RPMI8226 (cell line): ENCODE data around the gene AGFG1.

Experiments
- DNase-seq: peaks from one replicate; pipeline ENCODE4 v3.0.0-alpha.2; 2015

Gene AGFG1

GRCh38 chr2:227462462-227462951, 9.4 kb upstream of the AGFG1 start:
- DNase-seq, result no peak

- DNase-seq, result no peak
Measured at GRCh38 chr2:227462972-227463931, 8.7 kb upstream of the AGFG1 start.

GRCh38 chr2:227464361-227464760, 7.6 kb upstream of the AGFG1 start:
- DNase-seq, result no peak

- DNase-seq, result no peak
Measured at GRCh38 chr2:227464851-227465250, 7.1 kb upstream of the AGFG1 start.

GRCh38 chr2:227466887-227467600, 4.9 kb upstream of the AGFG1 start:
- DNase-seq, result no peak

- DNase-seq, result no peak
Measured at GRCh38 chr2:227471412-227471811, 544 bp upstream of the AGFG1 start.

GRCh38 chr2:227472265-227473121, 537 bp downstream of the AGFG1 start:
- DNase-seq, result peak; percentile 39

- no peak for DNase-seq
Measured at GRCh38 chr2:227473122-227473461, 1.1 kb downstream of the AGFG1 start.

GRCh38 chr2:227473806-227474205, 1.9 kb downstream of the AGFG1 start:
- DNase-seq, result no peak

- DNase-seq, result no peak
Measured at GRCh38 chr2:227474410-227474809, 2.5 kb downstream of the AGFG1 start.

GRCh38 chr2:227477291-227477690, 5.3 kb downstream of the AGFG1 start:
- no peak for DNase-seq

- DNase-seq, result no peak
Measured at GRCh38 chr2:227479865-227480475, 8.0 kb downstream of the AGFG1 start.

GRCh38 chr2:227480528-227480927, 8.6 kb downstream of the AGFG1 start:
- no peak for DNase-seq

- no peak for DNase-seq
Measured at GRCh38 chr2:227482638-227483340, 10.8 kb downstream of the AGFG1 start.

- no peak for DNase-seq
Measured at GRCh38 chr2:227485429-227485828, 13.5 kb downstream of the AGFG1 start.

GRCh38 chr2:227486688-227487087, 14.7 kb downstream of the AGFG1 start:
- no peak for DNase-seq

- no peak for DNase-seq
Measured at GRCh38 chr2:227488045-227488444, 16.1 kb downstream of the AGFG1 start.

GRCh38 chr2:227491386-227491785, 19.4 kb downstream of the AGFG1 start:
- DNase-seq, result no peak

- no peak for DNase-seq
Measured at GRCh38 chr2:227493524-227493923, 21.6 kb downstream of the AGFG1 start.

- no peak for DNase-seq
Measured at GRCh38 chr2:227497158-227497557, 25.2 kb downstream of the AGFG1 start.

- no peak for DNase-seq
Measured at GRCh38 chr2:227499627-227500300, 27.8 kb downstream of the AGFG1 start.
